ENCODE measurements around the gene TNFRSF8. TPM values are rescaled to one million over a fixed set of nuclear protein-coding genes. Genes with fewer than 3 reads are reported as not detected.

Gene TNFRSF8
- total RNA-seq, 1 donor from 2014 or later = 0.35 TPM

- no peak overlapping the region for H3K4me3 ChIP-seq (ENCODE audit: low read depth, low read length)
- no peak for TF ChIP-seq CTCF (conservative IDR thresholded peaks at IDR 0.05; ENCODE audit: low read depth, low read length)
- no peak for DNase-seq (ENCODE audit: low read depth)
Measured at GRCh38 chr1:12161324-12161661, 98.2 kb downstream of the TNFRSF8 start.

GRCh38 chr1:12161662-12162458 is 98.8 kb downstream of the TNFRSF8 start:
- no peak for DNase-seq (ENCODE audit: low read depth)
- TF ChIP-seq CTCF (conservative IDR thresholded peaks at IDR 0.05; ENCODE audit: low read depth, low read length) = no peak
- no peak overlapping the region for H3K4me3 ChIP-seq (ENCODE audit: low read depth, low read length)

GRCh38 chr1:12162459-12163137 is 99.5 kb downstream of the TNFRSF8 start:
- DNase-seq (ENCODE audit: low read depth) = no peak
- H3K4me3 ChIP-seq (ENCODE audit: low read depth, low read length) = no peak overlapping the region
- no peak for TF ChIP-seq CTCF (conservative IDR thresholded peaks at IDR 0.05; ENCODE audit: low read depth, low read length)

- TF ChIP-seq CTCF (conservative IDR thresholded peaks at IDR 0.05; ENCODE audit: low read depth, low read length) = no peak
Measured at GRCh38 chr1:12163210-12163609, 100.1 kb downstream of the TNFRSF8 start.

GRCh38 chr1:12164210-12164609 is 101.1 kb downstream of the TNFRSF8 start:
- DNase-seq (ENCODE audit: low read depth) = no peak
- H3K4me3 ChIP-seq (ENCODE audit: low read depth, low read length) = no peak overlapping the region
- no peak for TF ChIP-seq CTCF (conservative IDR thresholded peaks at IDR 0.05; ENCODE audit: low read depth, low read length)

More at GRCh38 chr1:12163210-12163609, 100.1 kb downstream of the TNFRSF8 start:
- no peak overlapping the region for H3K4me3 ChIP-seq (ENCODE audit: low read depth, low read length)
- no peak for DNase-seq (ENCODE audit: low read depth)

GRCh38 chr1:12165342-12165741 is 102.2 kb downstream of the TNFRSF8 start:
- DNase-seq (ENCODE audit: low read depth) = no peak
- no peak for TF ChIP-seq CTCF (conservative IDR thresholded peaks at IDR 0.05; ENCODE audit: low read depth, low read length)
- H3K4me3 ChIP-seq (ENCODE audit: low read depth, low read length) = no peak overlapping the region
